ENCODE results near the gene UTS2B.

The UTS2B gene

GRCh38 chr3:191328962-191329653 is 1.2 kb downstream of the UTS2B start, which contains the start of gene CCDC50:
Gene CCDC50, plus strand, starts transcription at chr3:191329394. Its CDS starts 281 bp downstream, at chr3:191329675.
- TF ChIP-seq, protein P1, sequence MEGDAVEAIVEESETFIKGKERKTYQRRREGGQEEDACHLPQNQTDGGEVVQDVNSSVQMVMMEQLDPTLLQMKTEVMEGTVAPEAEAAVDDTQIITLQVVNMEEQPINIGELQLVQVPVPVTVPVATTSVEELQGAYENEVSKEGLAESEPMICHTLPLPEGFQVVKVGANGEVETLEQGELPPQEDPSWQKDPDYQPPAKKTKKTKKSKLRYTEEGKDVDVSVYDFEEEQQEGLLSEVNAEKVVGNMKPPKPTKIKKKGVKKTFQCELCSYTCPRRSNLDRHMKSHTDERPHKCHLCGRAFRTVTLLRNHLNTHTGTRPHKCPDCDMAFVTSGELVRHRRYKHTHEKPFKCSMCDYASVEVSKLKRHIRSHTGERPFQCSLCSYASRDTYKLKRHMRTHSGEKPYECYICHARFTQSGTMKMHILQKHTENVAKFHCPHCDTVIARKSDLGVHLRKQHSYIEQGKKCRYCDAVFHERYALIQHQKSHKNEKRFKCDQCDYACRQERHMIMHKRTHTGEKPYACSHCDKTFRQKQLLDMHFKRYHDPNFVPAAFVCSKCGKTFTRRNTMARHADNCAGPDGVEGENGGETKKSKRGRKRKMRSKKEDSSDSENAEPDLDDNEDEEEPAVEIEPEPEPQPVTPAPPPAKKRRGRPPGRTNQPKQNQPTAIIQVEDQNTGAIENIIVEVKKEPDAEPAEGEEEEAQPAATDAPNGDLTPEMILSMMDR (IDR thresholded peaks at IDR 0.05; ENCODE audit: low read depth, low read length), result no peak
- peak; percentile 86 for DNase-seq
- Histone ChIP-seq H3K36me3 (no peaks in the 10 kb centered on the region; the same call in 1 of the 2 replicates), H3K9me3 (ENCODE audit: severe bottlenecking) (no peaks in the 10 kb centered on the region), H3K4me3 (ENCODE audit: low read depth, low read length) (peak within 1 kb of the TSS; percentile 58), H3K27me3 (ENCODE audit: insufficient read depth, low read depth, severe bottlenecking) (no peaks in the 10 kb centered on the region), H3K27ac (peak within 1 kb of the TSS; percentile 96)

GRCh38 chr3:191328383-191328961 is 1.9 kb downstream of the UTS2B start:
- Histone ChIP-seq H3K9me3 (ENCODE audit: severe bottlenecking) (no peaks in the 10 kb centered on the region), H3K27me3 (ENCODE audit: insufficient read depth, low read depth, severe bottlenecking) (no peaks in the 10 kb centered on the region), H3K36me3 (no peaks in the 10 kb centered on the region; the same call in 1 of the 2 replicates), H3K4me3 (ENCODE audit: low read depth, low read length) (peak overlapping the region; percentile 58), H3K27ac (peak overlapping the region; percentile 96)
- TF ChIP-seq, protein P1 (IDR thresholded peaks at IDR 0.05; ENCODE audit: low read depth, low read length), result no peak
- no peak for DNase-seq

DNA sequence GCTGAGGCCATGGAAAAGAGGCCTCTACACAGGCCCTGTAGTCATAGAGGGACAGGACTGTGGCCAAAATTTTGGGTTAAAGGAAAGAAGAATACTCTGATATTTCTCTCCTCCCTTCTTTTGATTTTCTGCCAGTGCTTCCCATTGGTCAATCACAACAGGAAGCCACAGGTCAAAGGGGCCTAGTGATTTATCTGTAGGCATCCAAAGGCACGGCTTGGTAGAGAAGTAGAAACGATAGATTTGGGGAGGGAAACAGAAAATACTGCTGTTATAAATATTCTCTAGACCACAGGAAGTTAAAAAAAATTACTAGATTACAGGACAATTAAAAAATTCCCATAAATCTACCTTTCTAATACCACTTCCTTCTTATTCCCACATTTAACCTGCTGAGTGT is 2.8 kb downstream of the UTS2B start:
- no peaks in the 10 kb centered on the region for H3K27me3 ChIP-seq (ENCODE audit: insufficient read depth, low read depth, severe bottlenecking)
- TF ChIP-seq, protein P1 (IDR thresholded peaks at IDR 0.05; ENCODE audit: low read depth, low read length), result no peak
- no peak overlapping the region for H3K27ac ChIP-seq
- DNase-seq, result no peak
- H3K4me3 ChIP-seq (ENCODE audit: low read depth, low read length), result no peak overlapping the region
- no peaks in the 10 kb centered on the region; the same call in 1 of the 2 replicates for H3K36me3 ChIP-seq
- no peaks in the 10 kb centered on the region for H3K9me3 ChIP-seq (ENCODE audit: severe bottlenecking)

GRCh38 chr3:191324936-191325335 is 5.4 kb downstream of the UTS2B start:
- Histone ChIP-seq H3K27me3 (ENCODE audit: insufficient read depth, low read depth, severe bottlenecking) (no peaks in the 10 kb centered on the region), H3K27ac (no peak overlapping the region), H3K4me3 (ENCODE audit: low read depth, low read length) (no peak overlapping the region), H3K36me3 (no peaks in the 10 kb centered on the region; the same call in 1 of the 2 replicates), H3K9me3 (ENCODE audit: severe bottlenecking) (no peaks in the 10 kb centered on the region)
- TF ChIP-seq, protein P1 (IDR thresholded peaks at IDR 0.05; ENCODE audit: low read depth, low read length), result no peak
- DNase-seq, result no peak

DNA sequence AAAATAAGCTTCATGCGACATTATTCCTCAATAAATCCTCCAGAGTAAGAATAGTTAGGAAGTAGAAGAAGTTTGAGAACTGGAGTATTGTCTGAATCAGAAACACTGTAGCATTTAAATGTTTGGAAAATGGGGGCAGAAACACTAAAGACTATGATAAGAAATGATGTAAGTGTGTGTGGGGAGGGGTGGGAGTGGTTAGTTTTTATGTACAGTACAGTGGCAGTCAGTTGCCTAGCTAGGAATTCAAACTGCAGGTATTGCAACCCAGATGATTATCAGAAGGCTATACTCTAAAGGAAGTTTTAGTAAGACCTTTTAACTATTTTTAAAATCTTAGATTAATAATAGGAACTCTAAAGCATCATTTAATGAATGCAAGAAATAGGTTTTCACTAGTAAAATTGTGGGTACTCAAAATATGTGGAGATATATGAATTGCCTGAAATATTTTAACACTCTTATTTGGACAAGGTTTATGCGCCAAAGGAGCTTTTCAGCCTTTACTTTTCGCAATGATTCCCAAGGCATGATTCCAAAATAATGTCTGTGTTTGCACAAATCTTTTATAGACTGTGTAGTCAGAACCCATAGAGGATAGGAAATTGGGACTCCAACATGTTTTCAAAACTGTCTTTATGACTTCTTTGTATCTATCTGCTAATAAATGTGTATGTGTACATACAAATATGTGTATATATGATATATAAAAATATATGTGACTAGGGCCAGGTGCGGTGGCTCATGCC is 9.1 kb downstream of the UTS2B start:
- Histone ChIP-seq H3K36me3 (no peaks in the 10 kb centered on the region), H3K27ac (no peak overlapping the region), H3K4me3 (ENCODE audit: low read depth, low read length) (no peak overlapping the region), H3K9me3 (ENCODE audit: severe bottlenecking) (no peaks in the 10 kb centered on the region), H3K27me3 (ENCODE audit: insufficient read depth, low read depth, severe bottlenecking) (no peaks in the 10 kb centered on the region)
- TF ChIP-seq, protein P1 (IDR thresholded peaks at IDR 0.05; ENCODE audit: low read depth, low read length), result no peak
- no peak for DNase-seq
